Measurements from ENCODE around the gene PCDHB4. TPM values are rescaled to one million over a fixed set of nuclear protein-coding genes. Genes with fewer than 3 reads are reported as not detected.
"Not testable (repeated sequence)": the region's sequence is repeated elsewhere in the genome, so short reads cannot be mapped to it uniquely, and the experiment has no call there.

The PCDHB4 gene
- polyA plus RNA-seq, 1 of the 3 experiments (the other 2 are of a cell fraction), result 0.51 TPM

DNA sequence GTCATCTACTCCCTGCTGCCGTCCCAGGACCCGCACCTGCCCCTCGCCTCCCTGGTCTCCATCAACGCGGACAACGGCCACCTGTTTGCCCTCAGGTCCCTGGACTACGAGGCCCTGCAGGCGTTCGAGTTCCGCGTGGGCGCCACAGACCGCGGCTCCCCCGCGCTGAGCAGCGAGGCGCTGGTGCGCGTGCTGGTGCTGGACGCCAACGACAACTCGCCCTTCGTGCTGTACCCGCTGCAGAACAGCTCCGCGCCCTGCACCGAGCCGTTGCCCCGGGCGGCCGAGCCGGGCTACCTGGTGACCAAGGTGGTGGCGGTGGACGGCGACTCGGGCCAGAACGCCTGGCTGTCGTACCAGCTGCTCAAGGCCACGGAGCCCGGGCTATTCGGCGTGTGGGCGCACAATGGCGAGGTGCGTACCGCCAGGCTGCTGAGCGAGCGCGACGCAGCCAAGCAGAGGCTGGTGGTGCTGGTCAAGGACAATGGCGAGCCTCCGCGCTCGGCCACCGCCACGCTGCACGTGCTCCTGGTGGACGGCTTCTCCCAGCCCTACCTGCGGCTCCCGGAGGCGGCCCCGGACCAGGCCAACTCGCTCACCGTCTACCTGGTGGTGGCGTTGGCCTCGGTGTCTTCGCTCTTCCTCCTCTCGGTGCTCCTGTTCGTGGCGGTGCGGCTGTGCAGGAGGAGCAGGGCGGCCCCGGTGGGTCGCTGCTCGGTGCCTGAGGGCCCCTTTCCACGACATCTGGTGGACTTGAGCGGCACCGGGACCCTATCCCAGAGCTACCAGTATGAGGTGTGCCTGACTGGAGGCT is 52.9 kb downstream of the PCDHB4 start:
- H3K36me3 ChIP-seq (replicated peaks in 1 of 2; ENCODE audit: control insufficient read depth in 1 of 2, insufficient read depth in 2 of 2, low read length in 1 of 2); H3K27ac ChIP-seq (ENCODE audit: low read depth in 2 of 2, low read length in 1 of 2); H3K9me2 ChIP-seq; H3K79me2 ChIP-seq (ENCODE audit: insufficient read depth); H3K4me3 ChIP-seq (ENCODE audit: low read depth in 2 of 2, low read length in 1 of 2); H3K9ac ChIP-seq; H4K20me1 ChIP-seq (ENCODE audit: insufficient read depth); H3F3A ChIP-seq (replicated peaks; ENCODE audit: insufficient read depth); H2AFZ ChIP-seq (ENCODE audit: low read depth); H3K9me3 ChIP-seq; H3K4me1 ChIP-seq (ENCODE audit: control insufficient read depth in 1 of 2, insufficient read depth in 2 of 2, low read depth in 1 of 2, low read length in 1 of 2); H3K27me3 ChIP-seq (ENCODE audit: insufficient read depth); H3K4me2 ChIP-seq; POLR2A ChIA-PET; DNase-seq: not testable (repeated sequence)
- WGBS (ENCODE audit: low lambda C conversion rate), result 63% methylated on average over 60 of the region's 79 CpGs
- CTCF ChIA-PET, result interaction anchor here (0.6 to 1.0 kb wide), 2 partner anchors 35 to 418 kb away, joined by 3 to 4 read pairs; no protein-coding TSS in a partner anchor

Other genes with a start within 250 kb of the PCDHB4 start
- 0.54 and 0.70 TPM in 2 replicates for gene PCDHA12, start 246.5 kb upstream of the PCDHB4 start, polyA plus RNA-seq (2012; rRNA removed)
- not detected in 2 replicates for gene PCDHA13, start 239.7 kb upstream of the PCDHB4 start, polyA plus RNA-seq (2012; rRNA removed)
- gene PCDHAC1, start 195.5 kb upstream of the PCDHB4 start, polyA plus RNA-seq (2012; rRNA removed), result 0.08 and 0.21 TPM in 2 replicates
- 0.39 and 0.76 TPM in 2 replicates for gene PCDHAC2, start 155.3 kb upstream of the PCDHB4 start, polyA plus RNA-seq (2012; rRNA removed)
- gene PCDHB1, start 70.4 kb upstream of the PCDHB4 start, polyA plus RNA-seq (2012; rRNA removed), result not detected in 2 replicates
- 1.6 and 1.8 TPM in 2 replicates for gene PCDHB2, start 27.2 kb upstream of the PCDHB4 start, polyA plus RNA-seq (2012; rRNA removed)
- gene PCDHB3, start 21.3 kb upstream of the PCDHB4 start, polyA plus RNA-seq (2012; rRNA removed), result 1.7 and 2.2 TPM in 2 replicates
- gene PCDHB5, start 13.4 kb downstream of the PCDHB4 start, polyA plus RNA-seq (2012; rRNA removed), result 0.08 and 0.10 TPM in 2 replicates
- 3.9 and 5.0 TPM in 2 replicates for gene PCDHB6, start 28.2 kb downstream of the PCDHB4 start, polyA plus RNA-seq (2012; rRNA removed)
- 1.5 and 1.7 TPM in 2 replicates for gene PCDHB7, start 50.8 kb downstream of the PCDHB4 start, polyA plus RNA-seq (2012; rRNA removed)
- 3.0 and 3.4 TPM in 2 replicates for gene PCDHB8, start 56.0 kb downstream of the PCDHB4 start, polyA plus RNA-seq (2012; rRNA removed)
- 2.3 and 2.7 TPM in 2 replicates for gene PCDHB16, start 60.6 kb downstream of the PCDHB4 start, polyA plus RNA-seq (2012; rRNA removed)
- 1.4 and 2.4 TPM in 2 replicates for gene PCDHB9, start 65.3 kb downstream of the PCDHB4 start, polyA plus RNA-seq (2012; rRNA removed)
- 1.4 and 1.5 TPM in 2 replicates for gene PCDHB10, start 70.5 kb downstream of the PCDHB4 start, polyA plus RNA-seq (2012; rRNA removed)
- 0.41 and 0.61 TPM in 2 replicates for gene PCDHB11, start 77.8 kb downstream of the PCDHB4 start, polyA plus RNA-seq (2012; rRNA removed)
- 1.9 and 2.0 TPM in 2 replicates for gene PCDHB12, start 86.9 kb downstream of the PCDHB4 start, polyA plus RNA-seq (2012; rRNA removed)
- 0.85 and 0.88 TPM in 2 replicates for gene PCDHB13, start 92.1 kb downstream of the PCDHB4 start, polyA plus RNA-seq (2012; rRNA removed)
- gene PCDHB14, start 101.5 kb downstream of the PCDHB4 start, polyA plus RNA-seq (2012; rRNA removed), result 9.7 and 10.6 TPM in 2 replicates
- gene PCDHB15, start 123.6 kb downstream of the PCDHB4 start, polyA plus RNA-seq (2012; rRNA removed), result 0.99 and 1.3 TPM in 2 replicates
- gene SLC25A2, start 182.2 kb downstream of the PCDHB4 start, polyA plus RNA-seq (2012; rRNA removed), result not detected in 2 replicates
- gene TAF7, start 199.0 kb downstream of the PCDHB4 start, polyA plus RNA-seq (2012; rRNA removed), result 30.6 and 38.7 TPM in 2 replicates
- 1.2 and 1.6 TPM in 2 replicates for gene PCDHGA1, start 208.7 kb downstream of the PCDHB4 start, polyA plus RNA-seq (2012; rRNA removed)
- 1.4 and 1.5 TPM in 2 replicates for gene PCDHGA2, start 216.9 kb downstream of the PCDHB4 start, polyA plus RNA-seq (2012; rRNA removed)
- 0.33 and 0.45 TPM in 2 replicates for gene PCDHGA3, start 222.0 kb downstream of the PCDHB4 start, polyA plus RNA-seq (2012; rRNA removed)
- 0.63 and 0.77 TPM in 2 replicates for gene PCDHGB1, start 228.3 kb downstream of the PCDHB4 start, polyA plus RNA-seq (2012; rRNA removed)
- gene PCDHGA4, start 233.2 kb downstream of the PCDHB4 start, polyA plus RNA-seq (2012; rRNA removed), result 1.8 and 2.2 TPM in 2 replicates
- 3.7 and 4.5 TPM in 2 replicates for gene PCDHGB2, start 238.2 kb downstream of the PCDHB4 start, polyA plus RNA-seq (2012; rRNA removed)
- 0.57 and 0.71 TPM in 2 replicates for gene PCDHGA5, start 242.3 kb downstream of the PCDHB4 start, polyA plus RNA-seq (2012; rRNA removed)
- gene PCDHGB3, start 248.4 kb downstream of the PCDHB4 start, polyA plus RNA-seq (2012; rRNA removed), result 0.53 and 0.63 TPM in 2 replicates

Data from SK-N-SH (cell line).